ENCODE measurements around the gene NUP153.
A peak's percentile ranks its signal among the peaks of the same experiment; 100 is the strongest.
"Not testable (repeated sequence)": the region's sequence is repeated elsewhere in the genome, so short reads cannot be mapped to it uniquely, and the experiment has no call there.

The NUP153 gene

GRCh38 chr6:17599877-17600526 lies 106.7 kb downstream of the NUP153 start, which contains the start of gene FAM8A1:
FAM8A1 (plus strand) TSS chr6:17600302; CDS start chr6:17600410, 108 bp downstream.
- peak; percentile 98 for DNase-seq

GRCh38 chr6:17596085-17596484 lies 110.6 kb downstream of the NUP153 start:
- DNase-seq: no peak

- DNase-seq: no peak
Measured at GRCh38 chr6:17593246-17593645, 113.5 kb downstream of the NUP153 start.

GRCh38 chr6:17591287-17591686 lies 115.4 kb downstream of the NUP153 start:
- DNase-seq: no peak

GRCh38 chr6:17589406-17590096 lies 117.2 kb downstream of the NUP153 start:
- no peak for DNase-seq

GRCh38 chr6:17588011-17588410 lies 118.7 kb downstream of the NUP153 start:
- DNase-seq: no peak

- DNase-seq: not testable (repeated sequence)
Measured at GRCh38 chr6:17586623-17587022, 120.1 kb downstream of the NUP153 start.

- peak; percentile 46 for DNase-seq
Measured at GRCh38 chr6:17585766-17586490, 120.8 kb downstream of the NUP153 start.

GRCh38 chr6:17584241-17584803 lies 122.4 kb downstream of the NUP153 start:
- peak; percentile 88 for DNase-seq

- no peak for DNase-seq
Measured at GRCh38 chr6:17583811-17584210, 122.9 kb downstream of the NUP153 start.

- not testable (repeated sequence) for DNase-seq
Measured at GRCh38 chr6:17581282-17581681, 125.4 kb downstream of the NUP153 start.

- no peak for DNase-seq
Measured at GRCh38 chr6:17580518-17581048, 126.1 kb downstream of the NUP153 start.

- DNase-seq: no peak
Measured at GRCh38 chr6:17577059-17577458, 129.7 kb downstream of the NUP153 start.

- no peak for DNase-seq
Measured at GRCh38 chr6:17574866-17575560, 131.7 kb downstream of the NUP153 start.

- DNase-seq: no peak
Measured at GRCh38 chr6:17565399-17565798, 141.3 kb downstream of the NUP153 start.
